Chondrocyte (in vitro differentiated cells): Measurements from ENCODE around the gene IGSF6. TPM values are rescaled to one million over a fixed set of nuclear protein-coding genes. Genes with fewer than 3 reads are reported as not detected.
A peak's percentile ranks its signal among the peaks of the same experiment; 100 is the strongest.

Experiments
- DNase-seq: peaks from one replicate; pipeline ENCODE4 v3.0.0; 2021; ENCODE audit warnings: mixed read lengths, low spot score
- H3K27ac Mint-ChIP-seq: one replicate; pipeline ENCODE4 v1.8.0; 2021; ENCODE audit warnings: mild to moderate bottlenecking, moderate library complexity, mixed read lengths; ENCODE audit not compliant: unreplicated experiment
- H3K27me3 Mint-ChIP-seq: 2 replicates; pipeline ENCODE4 v1.8.0; 2021; ENCODE audit warnings: low read depth, mixed read lengths
- H3K36me3 Mint-ChIP-seq: 2 replicates; pipeline ENCODE4 v1.8.0; 2021; ENCODE audit warnings: low read depth, mixed read lengths
- H3K4me1 Mint-ChIP-seq: 2 replicates; pipeline ENCODE4 v1.8.0; 2021; ENCODE audit warnings: low read depth, mild to moderate bottlenecking, mixed read lengths
- H3K4me3 Mint-ChIP-seq: one replicate; pipeline ENCODE4 v1.8.0; 2021; ENCODE audit warnings: mild to moderate bottlenecking, moderate library complexity, mixed read lengths; ENCODE audit not compliant: unreplicated experiment
- H3K9me3 Mint-ChIP-seq: 2 replicates; pipeline ENCODE4 v1.8.0; 2021; ENCODE audit warnings: low read depth, mixed read lengths
- CTCF ChIP-seq: fragments of 200-600 bp; sonication (generic); IDR thresholded peaks from 2 replicates; pipeline ENCODE4 v1.5.0; 2021; ENCODE audit warnings: antibody characterized with exemption, mild to moderate bottlenecking, moderate library complexity
- total RNA-seq: library from RNA; stranded (reverse); gene quantifications from 3 replicates; pipeline ENCODE4 v1.2.1, GENCODE V29; 2021

Gene IGSF6
- total RNA-seq, 1 donor from 2014 or later = not detected

- no peaks in the 10 kb centered on the region for H3K36me3 Mint-ChIP-seq
- H3K4me1 Mint-ChIP-seq = peaks cover 11% of the 10 kb centered on the region
- no peak for DNase-seq
- H3K27me3 Mint-ChIP-seq = no peaks in the 10 kb centered on the region
- no peak for TF ChIP-seq CTCF
- no peak overlapping the region for H3K4me3 Mint-ChIP-seq
- H3K27ac Mint-ChIP-seq = no peak overlapping the region
- no peaks in the 10 kb centered on the region for H3K9me3 Mint-ChIP-seq
Measured at GRCh38 chr16:21646721-21647561, 5.5 kb downstream of the IGSF6 start.

GRCh38 chr16:21646091-21646490 is 6.3 kb downstream of the IGSF6 start:
- no peaks in the 10 kb centered on the region for H3K36me3 Mint-ChIP-seq
- no peak for TF ChIP-seq CTCF
- H3K4me3 Mint-ChIP-seq = no peak overlapping the region
- no peak for DNase-seq
- H3K9me3 Mint-ChIP-seq = no peaks in the 10 kb centered on the region
- no peaks in the 10 kb centered on the region for H3K27me3 Mint-ChIP-seq
- no peak overlapping the region for H3K27ac Mint-ChIP-seq
- H3K4me1 Mint-ChIP-seq = peaks cover 11% of the 10 kb centered on the region

- DNase-seq = no peak
- H3K4me1 Mint-ChIP-seq = peaks cover 15% of the 10 kb centered on the region
- H3K27ac Mint-ChIP-seq = peak overlapping the region; percentile 36
- no peak for TF ChIP-seq CTCF
- H3K36me3 Mint-ChIP-seq = no peaks in the 10 kb centered on the region
- H3K9me3 Mint-ChIP-seq = no peaks in the 10 kb centered on the region
- H3K4me3 Mint-ChIP-seq = no peak overlapping the region
- H3K27me3 Mint-ChIP-seq = no peaks in the 10 kb centered on the region
Measured at GRCh38 chr16:21645261-21645721, 7.1 kb downstream of the IGSF6 start.

GRCh38 chr16:21644674-21645073 is 7.7 kb downstream of the IGSF6 start:
- no peak overlapping the region for H3K4me3 Mint-ChIP-seq
- no peak for TF ChIP-seq CTCF
- H3K4me1 Mint-ChIP-seq = peaks cover 15% of the 10 kb centered on the region
- H3K36me3 Mint-ChIP-seq = no peaks in the 10 kb centered on the region
- H3K27me3 Mint-ChIP-seq = no peaks in the 10 kb centered on the region
- no peak for DNase-seq
- H3K27ac Mint-ChIP-seq = no peak overlapping the region
- no peaks in the 10 kb centered on the region for H3K9me3 Mint-ChIP-seq

GRCh38 chr16:21643785-21644184 is 8.6 kb downstream of the IGSF6 start:
- no peak overlapping the region for H3K27ac Mint-ChIP-seq
- H3K9me3 Mint-ChIP-seq = no peaks in the 10 kb centered on the region
- no peak for DNase-seq
- peaks cover 15% of the 10 kb centered on the region for H3K4me1 Mint-ChIP-seq
- no peaks in the 10 kb centered on the region for H3K27me3 Mint-ChIP-seq
- H3K36me3 Mint-ChIP-seq = no peaks in the 10 kb centered on the region
- TF ChIP-seq CTCF = no peak
- no peak overlapping the region for H3K4me3 Mint-ChIP-seq
